Measurements from ENCODE around the gene SLC9A1. TPM values are rescaled to one million over a fixed set of nuclear protein-coding genes. Genes with fewer than 3 reads are reported as not detected.

SLC9A1 gene
- total RNA-seq, 1 experiment from 2014 or later, result 21.7 TPM

- H3K4me1 ChIP-seq (ENCODE audit: control insufficient read depth in 1 of 2, insufficient read depth in 2 of 2, low read length in 2 of 2), result no peaks in the 10 kb centered on the region
- ChIA-PET RAD21 (ENCODE audit: low non-redundant PET in 1 of 2, low total read pairs in 2 of 2, uncharacterized antibody in 2 of 2, unreplicated experiment in 2 of 2) (no interaction called here), POLR2A (no interaction called here), CTCF (interaction anchor here (3.1 kb wide), 1 partner anchor 12 kb away, joined by 12 read pairs; no protein-coding TSS in a partner anchor)
- no peak overlapping the region for H3K9ac ChIP-seq (ENCODE audit: low read length)
- BruUV-seq (replicated peaks), result no TSS peak
- H3K4me3 ChIP-seq (replicated peaks in 1 of 2; ENCODE audit: low read depth in 1 of 2, low read length in 2 of 2), result no peak overlapping the region
- DNase-seq (ENCODE audit: low read depth, low spot score), result no peak
- ATAC-seq, result no peak
- H3K27me3 ChIP-seq (ENCODE audit: insufficient read depth, low read length), result no peaks in the 10 kb centered on the region
- H3K4me2 ChIP-seq (ENCODE audit: low read length), result no peak overlapping the region
- H3K9me3 ChIP-seq (ENCODE audit: control insufficient read depth in 1 of 2, insufficient read depth in 1 of 2, low read depth in 1 of 2, low read length in 2 of 2), result no peaks in the 10 kb centered on the region
- intact Hi-C loops (cut with micrococcal nuclease), result no loop called here
- no peak overlapping the region for H3K27ac ChIP-seq (ENCODE audit: low read depth, low read length)
- no peak overlapping the region for H2AFZ ChIP-seq (ENCODE audit: low read depth, low read length, poor library complexity, severe bottlenecking)
- no peaks in the 10 kb centered on the region for H3K36me3 ChIP-seq (ENCODE audit: control insufficient read depth in 1 of 2, insufficient read depth in 2 of 2, low read length in 2 of 2)
- TF ChIP-seq SRF (IDR thresholded peaks at IDR 0.05; ENCODE audit: low read depth) (no peak), CBX3 (IDR thresholded peaks at IDR 0.05; ENCODE audit: low read depth) (no peak), RAD21 (IDR thresholded peaks at IDR 0.05; ENCODE audit: low read depth) (no peak), ATF3 (IDR thresholded peaks at IDR 0.05) (no peak), FOSL1 (IDR thresholded peaks at IDR 0.05; ENCODE audit: low read depth) (no peak)
- no peaks in the 10 kb centered on the region for H3K79me2 ChIP-seq (ENCODE audit: insufficient read depth, low read length)
- H3K9me2 ChIP-seq (ENCODE audit: insufficient read depth), result no peaks in the 10 kb centered on the region
- H4K20me1 ChIP-seq (ENCODE audit: insufficient read depth), result no peaks in the 10 kb centered on the region
These were observed 97.5 kb downstream of the SLC9A1 start for GRCh38 chr1:27057389-27057788.

- no peak overlapping the region for H3K4me3 ChIP-seq (replicated peaks in 1 of 2; ENCODE audit: low read depth in 1 of 2, low read length in 2 of 2)
- TF ChIP-seq EZH2 (IDR thresholded peaks at IDR 0.05) (no peak), RAD21 (IDR thresholded peaks at IDR 0.05; ENCODE audit: low read depth) (no peak), ELF1 (IDR thresholded peaks at IDR 0.05; ENCODE audit: borderline replicate concordance, low read depth) (no peak), SRF (IDR thresholded peaks at IDR 0.05; ENCODE audit: low read depth) (no peak)
- no peaks in the 10 kb centered on the region for H4K20me1 ChIP-seq (ENCODE audit: insufficient read depth)
- H3K9me3 ChIP-seq (ENCODE audit: control insufficient read depth in 1 of 2, insufficient read depth in 1 of 2, low read depth in 1 of 2, low read length in 2 of 2), result no peaks in the 10 kb centered on the region
- H3K9ac ChIP-seq (ENCODE audit: low read length), result no peak overlapping the region
- BruUV-seq (replicated peaks), result no TSS peak
- H3K79me2 ChIP-seq (ENCODE audit: insufficient read depth, low read length), result no peaks in the 10 kb centered on the region
- no peak for DNase-seq (ENCODE audit: low read depth, low spot score)
- H3K27ac ChIP-seq (ENCODE audit: low read depth, low read length), result no peak overlapping the region
- intact Hi-C loops (cut with micrococcal nuclease), result no loop called here
- CTCF ChIA-PET, result interaction anchor here (0.5 to 3.1 kb wide), 3 partner anchors 8 to 55 kb away, joined by 3 to 20 read pairs (median 6); no protein-coding TSS in a partner anchor
- no peaks in the 10 kb centered on the region for H3K4me1 ChIP-seq (ENCODE audit: control insufficient read depth in 1 of 2, insufficient read depth in 2 of 2, low read length in 2 of 2)
- H2AFZ ChIP-seq (ENCODE audit: low read depth, low read length, poor library complexity, severe bottlenecking), result no peak overlapping the region
- H3K36me3 ChIP-seq (ENCODE audit: control insufficient read depth in 1 of 2, insufficient read depth in 2 of 2, low read length in 2 of 2), result no peaks in the 10 kb centered on the region
- RAD21 ChIA-PET (ENCODE audit: low non-redundant PET in 1 of 2, low total read pairs in 2 of 2, uncharacterized antibody in 2 of 2, unreplicated experiment in 2 of 2), result interaction anchor here in 1 of 2 experiments (0.6 kb wide), 1 partner anchor 286 kb away, joined by 3 read pairs; no protein-coding TSS in a partner anchor
- POLR2A ChIA-PET, result no interaction called here
- H3K4me2 ChIP-seq (ENCODE audit: low read length), result no peak overlapping the region
- no peaks in the 10 kb centered on the region for H3K9me2 ChIP-seq (ENCODE audit: insufficient read depth)
- H3K27me3 ChIP-seq (ENCODE audit: insufficient read depth, low read length), result no peaks in the 10 kb centered on the region
- ATAC-seq, result no peak
These were observed 100.8 kb downstream of the SLC9A1 start for GRCh38 chr1:27053977-27054753.
